Heart left ventricle (tissue), 13 donors: ENCODE data around the gene CPSF2.

Experiments used
- POLR2A ChIP-seq, 2 donors: fragments of 450-650 bp; IDR thresholded peaks; one replicate each; pipeline ENCODE4 v1.6.1; 2017; ENCODE audit warnings: antibody characterized with exemption in 2 of 2, mild to moderate bottlenecking in 2 of 2, moderate library complexity in 2 of 2
- TF ChIP-seq, protein P1 (sequence below), 12 donors: fragments of 200-600 bp; sonication (generic) in 4 of 12; IDR thresholded peaks; one replicate each; pipeline versions ENCODE4 v1.5.0 to v1.8.0; 2018 to 2022; ENCODE audit warnings: antibody characterized with exemption in 12 of 12, mild to moderate bottlenecking in 5 of 12
- donor health status: ischemic (EF 13 %, LVEDD 7.1; RV severe dilation, severe dysfunction).
- donor health status: DM: no; HTN: yes; CAD: no.
- donor health status: DM: no; HTN: no; CAD: no.
- donor health status: ischemic (EF 25% LVEDD 6.9; RV normal size, moderate dysfunction).
- donor health status: ischemic (EF 25% LVEDD 5.7; RV mildly dilated, moderate dysfunction).
- donor health status: ischemic (EF 35%, LVEDD 5.7; RV mildly dilated, moderate dysfunction).
- donor health status: nonischemic (EF 11% LVEDD 7.7; RV severe dilation, severe dysfunction).
- donor health status: DM: yes; HTN: yes; CAD: no.
- donor health status: PGD.
- donor health status: ischemic (EF 29% LVEDD 5.4; RV normal size, mild dysfunction).
- donor health status: nonischemic (EF 23%, LVEDD 6.1; RV moderate dilation, normal function).

DNA sequence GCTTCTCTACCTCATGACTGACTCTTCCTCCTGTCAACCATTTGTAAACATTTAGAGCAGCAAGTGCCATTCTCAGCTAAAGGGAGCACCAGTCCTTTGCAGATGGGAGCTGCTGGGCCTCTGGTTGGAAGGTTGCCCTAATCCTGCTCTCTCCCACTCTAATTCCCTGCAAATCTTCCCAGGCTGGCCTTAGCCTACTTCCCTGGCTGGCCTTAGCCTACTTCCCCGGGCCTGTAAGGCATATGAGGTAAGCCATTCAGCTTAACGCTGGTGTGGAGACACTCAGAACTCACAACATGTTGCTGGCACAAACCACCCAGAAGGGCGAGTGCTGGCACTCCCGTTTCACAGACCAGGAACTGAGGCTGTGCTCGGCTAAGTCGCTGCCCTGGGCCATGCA is 69.0 kb downstream of the CPSF2 start:
- TF ChIP-seq POLR2A (IDR thresholded peaks at IDR 0.05) = no peak
- TF ChIP-seq, protein P1, sequence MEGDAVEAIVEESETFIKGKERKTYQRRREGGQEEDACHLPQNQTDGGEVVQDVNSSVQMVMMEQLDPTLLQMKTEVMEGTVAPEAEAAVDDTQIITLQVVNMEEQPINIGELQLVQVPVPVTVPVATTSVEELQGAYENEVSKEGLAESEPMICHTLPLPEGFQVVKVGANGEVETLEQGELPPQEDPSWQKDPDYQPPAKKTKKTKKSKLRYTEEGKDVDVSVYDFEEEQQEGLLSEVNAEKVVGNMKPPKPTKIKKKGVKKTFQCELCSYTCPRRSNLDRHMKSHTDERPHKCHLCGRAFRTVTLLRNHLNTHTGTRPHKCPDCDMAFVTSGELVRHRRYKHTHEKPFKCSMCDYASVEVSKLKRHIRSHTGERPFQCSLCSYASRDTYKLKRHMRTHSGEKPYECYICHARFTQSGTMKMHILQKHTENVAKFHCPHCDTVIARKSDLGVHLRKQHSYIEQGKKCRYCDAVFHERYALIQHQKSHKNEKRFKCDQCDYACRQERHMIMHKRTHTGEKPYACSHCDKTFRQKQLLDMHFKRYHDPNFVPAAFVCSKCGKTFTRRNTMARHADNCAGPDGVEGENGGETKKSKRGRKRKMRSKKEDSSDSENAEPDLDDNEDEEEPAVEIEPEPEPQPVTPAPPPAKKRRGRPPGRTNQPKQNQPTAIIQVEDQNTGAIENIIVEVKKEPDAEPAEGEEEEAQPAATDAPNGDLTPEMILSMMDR (IDR thresholded peaks at IDR 0.05) = no peak
